PFSK-1 (cell line): ENCODE results near the gene WDR53.

ENCODE experiments used
- FOXP2 ChIP-seq: optimal IDR thresholded peaks from 2 replicates; pipeline ENCODE3; 2011; ENCODE audit warnings: borderline replicate concordance, control low read depth, inconsistent platforms; ENCODE audit not compliant: insufficient read depth; ENCODE audit errors: extremely low read length, extremely low read depth
- POLR2AphosphoS5 ChIP-seq: IDR thresholded peaks from 2 replicates; pipeline ENCODE4 v1.6.1; 2012; ENCODE audit warnings: low read depth, mild to moderate bottlenecking, control low read depth, low read length, moderate library complexity
- SIN3A ChIP-seq: IDR thresholded peaks from 2 replicates; pipeline ENCODE4 v1.6.1; 2012; ENCODE audit warnings: mild to moderate bottlenecking, low read length, moderate library complexity, borderline replicate concordance; ENCODE audit not compliant: insufficient read depth
- TAF1 ChIP-seq: IDR thresholded peaks from 2 replicates; pipeline ENCODE4 v1.6.1; 2012; ENCODE audit warnings: low read length, control low read depth, borderline replicate concordance; ENCODE audit not compliant: insufficient read depth
- TF ChIP-seq, protein P1 (sequence below), 2 experiments: IDR thresholded peaks; 2 replicates each; pipeline versions ENCODE4 v1.6.1 to v1.8.0; 2011 to 2012; ENCODE audit warnings: low read depth in 2 of 2, low read length in 2 of 2, control low read depth in 1 of 2, inconsistent platforms in 1 of 2, mild to moderate bottlenecking in 1 of 2, moderate library complexity in 1 of 2; ENCODE audit not compliant: insufficient read depth in 1 of 2

DNA sequence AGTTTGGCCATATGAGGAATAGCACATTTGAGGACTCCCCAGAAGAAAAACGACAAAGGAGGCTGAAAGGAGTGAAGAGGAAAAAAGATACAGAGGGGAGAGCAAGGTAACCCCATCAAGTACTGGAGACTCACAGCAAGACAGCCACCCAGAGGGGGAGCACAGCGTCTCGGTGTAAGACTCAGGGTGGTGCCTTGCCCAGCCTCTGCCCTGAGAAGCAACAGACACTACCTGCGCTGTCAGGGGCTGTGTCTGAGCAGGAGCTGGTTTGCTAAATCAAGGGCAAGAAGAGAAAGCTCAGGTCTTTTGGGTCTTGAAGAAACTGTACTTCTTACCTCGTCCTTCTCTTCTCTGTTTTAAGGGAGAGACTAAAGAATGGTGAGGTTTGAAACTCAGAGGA, 28.0 kb upstream of the WDR53 start:
- no peak for TF ChIP-seq TAF1
- TF ChIP-seq POLR2AphosphoS5, result no peak
- no peak for TF ChIP-seq SIN3A
- TF ChIP-seq, protein P1, sequence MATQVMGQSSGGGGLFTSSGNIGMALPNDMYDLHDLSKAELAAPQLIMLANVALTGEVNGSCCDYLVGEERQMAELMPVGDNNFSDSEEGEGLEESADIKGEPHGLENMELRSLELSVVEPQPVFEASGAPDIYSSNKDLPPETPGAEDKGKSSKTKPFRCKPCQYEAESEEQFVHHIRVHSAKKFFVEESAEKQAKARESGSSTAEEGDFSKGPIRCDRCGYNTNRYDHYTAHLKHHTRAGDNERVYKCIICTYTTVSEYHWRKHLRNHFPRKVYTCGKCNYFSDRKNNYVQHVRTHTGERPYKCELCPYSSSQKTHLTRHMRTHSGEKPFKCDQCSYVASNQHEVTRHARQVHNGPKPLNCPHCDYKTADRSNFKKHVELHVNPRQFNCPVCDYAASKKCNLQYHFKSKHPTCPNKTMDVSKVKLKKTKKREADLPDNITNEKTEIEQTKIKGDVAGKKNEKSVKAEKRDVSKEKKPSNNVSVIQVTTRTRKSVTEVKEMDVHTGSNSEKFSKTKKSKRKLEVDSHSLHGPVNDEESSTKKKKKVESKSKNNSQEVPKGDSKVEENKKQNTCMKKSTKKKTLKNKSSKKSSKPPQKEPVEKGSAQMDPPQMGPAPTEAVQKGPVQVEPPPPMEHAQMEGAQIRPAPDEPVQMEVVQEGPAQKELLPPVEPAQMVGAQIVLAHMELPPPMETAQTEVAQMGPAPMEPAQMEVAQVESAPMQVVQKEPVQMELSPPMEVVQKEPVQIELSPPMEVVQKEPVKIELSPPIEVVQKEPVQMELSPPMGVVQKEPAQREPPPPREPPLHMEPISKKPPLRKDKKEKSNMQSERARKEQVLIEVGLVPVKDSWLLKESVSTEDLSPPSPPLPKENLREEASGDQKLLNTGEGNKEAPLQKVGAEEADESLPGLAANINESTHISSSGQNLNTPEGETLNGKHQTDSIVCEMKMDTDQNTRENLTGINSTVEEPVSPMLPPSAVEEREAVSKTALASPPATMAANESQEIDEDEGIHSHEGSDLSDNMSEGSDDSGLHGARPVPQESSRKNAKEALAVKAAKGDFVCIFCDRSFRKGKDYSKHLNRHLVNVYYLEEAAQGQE (IDR thresholded peaks at IDR 0.05; ENCODE audit: insufficient read depth in 1 of 2, low read depth in 2 of 2, low read length in 2 of 2), result no peak
- no peak for TF ChIP-seq FOXP2
